HepG2 (cell line): ENCODE results near the gene TOMM40L. TPM values are rescaled to one million over a fixed set of nuclear protein-coding genes. Genes with fewer than 3 reads are reported as not detected.
A peak's percentile ranks its signal among the peaks of the same experiment; 100 is the strongest.

Source experiments
- ATAC-seq: fragments of 200-7000 bp; cut with Tn5 transposase; 3 replicates; pipeline ENCODE4 v1.9.1; 2020; ENCODE audit warnings: mild to moderate bottlenecking, moderate library complexity
- BruUV-seq: library from RNA; stranded (reverse); fragments of 400-500 nt; replicated peaks from 2 replicates; lab custom pipeline; 2021; lab: Mats Ljungman, UMichigan
- CTCF ChIA-PET: fragments of 300-600 bp; formaldehyde crosslinking; extraction: SDS; loops from one replicate; lab custom pipeline; 2021; ENCODE audit warnings: low total read pairs, inconsistent platforms, low intra/inter-chr PET ratio; lab: Yijun Ruan, JAX
- POLR2A ChIA-PET: fragments of 350-600 bp; sonication (Branson Sonifier 250); formaldehyde crosslinking; loops from one replicate; lab custom pipeline; 2020; ENCODE audit warnings: antibody characterized with exemption, inconsistent platforms; lab: Yijun Ruan, JAX
- DNase-seq: peaks from one replicate; pipeline ENCODE4 v3.0.0-alpha.2; 2015; ENCODE audit warnings: low spot score
- FAIRE-seq: peaks from 3 replicates; lab custom pipeline; 2011; peaks lifted over from hg19 to GRCh38; lab: Jason Lieb, UNC
- H2AFZ ChIP-seq: one replicate; pipeline ENCODE4 v1.6.1; 2011; ENCODE audit warnings: low read length, inconsistent platforms
- H3K27ac ChIP-seq: fragments of 300-600 bp; 3 replicates; pipeline ENCODE4 v1.8.0; 2011; ENCODE audit warnings: mixed run types, mild to moderate bottlenecking, mixed read lengths, low read length, inconsistent platforms; ENCODE audit not compliant: insufficient read depth; ENCODE audit errors: extremely low read length
- H3K27me3 ChIP-seq, 2 experiments: fragments of 200-600 bp in 1 of 2; 2 replicates in 1 of 2; 3 replicates in 1 of 2; pipeline versions ENCODE4 v1.6.0 to v1.8.0; 2011; ENCODE audit warnings: low read length in 2 of 2, mild to moderate bottlenecking in 2 of 2, moderate library complexity in 2 of 2, inconsistent platforms in 1 of 2; ENCODE audit not compliant: insufficient read depth in 2 of 2, control insufficient read depth in 1 of 2
- H3K36me3 ChIP-seq, 2 experiments: fragments of 200-600 bp in 1 of 2; replicated peaks in 1 of 2; 2 replicates in 1 of 2; 3 replicates in 1 of 2; pipeline versions ENCODE4 v1.5.1 to v1.8.0; 2011; ENCODE audit warnings: low read length in 2 of 2, inconsistent platforms in 1 of 2; ENCODE audit not compliant: insufficient read depth in 2 of 2, control insufficient read depth in 1 of 2
- H3K4me1 ChIP-seq: 2 replicates; pipeline ENCODE4 v1.5.1; 2012; ENCODE audit warnings: low read length, inconsistent platforms; ENCODE audit not compliant: insufficient read depth
- H3K4me2 ChIP-seq: 2 replicates; pipeline ENCODE4 v1.6.0; 2011; ENCODE audit warnings: low read depth, low read length, inconsistent platforms
- H3K4me3 ChIP-seq, 3 experiments: fragments of 200-600 bp in 1 of 3; sonication (generic), shearing (Covaris generic) in 1 of 3; replicated peaks in 1 of 3; 2 replicates each; pipeline ENCODE4 v1.5.1; 2011 to 2016; ENCODE audit warnings: low read length in 3 of 3, inconsistent platforms in 2 of 3, low read depth in 2 of 3, mild to moderate bottlenecking in 2 of 3, control low read depth in 1 of 3, mixed read lengths in 1 of 3; ENCODE audit not compliant: insufficient read depth in 1 of 3
- H3K79me2 ChIP-seq: one replicate; pipeline ENCODE4 v1.6.1; 2011; ENCODE audit warnings: low read length, inconsistent platforms; ENCODE audit not compliant: insufficient read depth
- H3K9ac ChIP-seq: 2 replicates; pipeline ENCODE4 v1.6.0; 2011; ENCODE audit warnings: mild to moderate bottlenecking, low read depth, low read length, inconsistent platforms; ENCODE audit not compliant: insufficient read depth
- H3K9me3 ChIP-seq: 2 replicates; pipeline ENCODE4 v1.5.1; 2012; ENCODE audit warnings: mild to moderate bottlenecking, low read length
- H4K20me1 ChIP-seq: 2 replicates; pipeline ENCODE4 v1.6.0; 2011; ENCODE audit warnings: inconsistent platforms, mild to moderate bottlenecking, low read length, moderate library complexity; ENCODE audit not compliant: insufficient read depth
- DNMT3B ChIP-seq: conservative IDR thresholded peaks from 2 replicates; pipeline ENCODE4 v1.6.1; 2016; ENCODE audit warnings: missing biosample characterization, control low read depth
- NFIC ChIP-seq: IDR thresholded peaks from 2 replicates; pipeline ENCODE4 v1.6.1; 2012; ENCODE audit warnings: mild to moderate bottlenecking, low read length, inconsistent platforms
- NFYB ChIP-seq: sonication (generic); formaldehyde crosslinking; IDR thresholded peaks from 2 replicates; pipeline ENCODE4 v1.4.0; 2020; ENCODE audit warnings: missing genetic modification reagents
- PHF21A ChIP-seq: sonication (generic); formaldehyde crosslinking; IDR thresholded peaks from 2 replicates; pipeline ENCODE4 v1.5.0; 2020; ENCODE audit warnings: mild to moderate bottlenecking, missing genetic modification reagents
- POLR2G ChIP-seq: fragments of 200-400 bp; formaldehyde crosslinking; IDR thresholded peaks from 2 replicates; pipeline ENCODE4 v1.6.1; 2018; ENCODE audit warnings: mild to moderate bottlenecking, low read depth, low read length, moderate library complexity
- RCOR2 ChIP-seq: IDR thresholded peaks from 2 replicates; pipeline ENCODE4 v1.6.1; 2016; ENCODE audit warnings: missing biosample characterization, missing genetic modification reagents
- RNF2 ChIP-seq: fragments of 450-650 bp; conservative IDR thresholded peaks from 2 replicates; pipeline ENCODE4 v1.6.1; 2016; ENCODE audit warnings: low read depth
- ZBTB8A ChIP-seq: sonication (generic); formaldehyde crosslinking; IDR thresholded peaks from 2 replicates; pipeline ENCODE4 v1.4.0; 2020; ENCODE audit warnings: mild to moderate bottlenecking, low read depth, missing genetic modification reagents, borderline replicate concordance
- ZNF263 ChIP-seq: sonication (generic); formaldehyde crosslinking; IDR thresholded peaks from 2 replicates; pipeline ENCODE4 v1.4.0; 2020; ENCODE audit warnings: missing genetic modification reagents
- ZNF589 ChIP-seq: sonication (generic); formaldehyde crosslinking; conservative IDR thresholded peaks from 2 replicates; pipeline ENCODE4 v1.8.0; 2022; ENCODE audit warnings: mild to moderate bottlenecking, moderate library complexity, missing genetic modification reagents
- ZSCAN31 ChIP-seq: sonication (generic); formaldehyde crosslinking; IDR thresholded peaks from 2 replicates; pipeline ENCODE4 v1.5.0; 2020; ENCODE audit warnings: low read depth, mild to moderate bottlenecking, missing genetic modification reagents
- WGBS: methylation state at CpG from one replicate; pipeline ENCODE4 v1.1.6; 2017; ENCODE audit warnings: low lambda C conversion rate; 5-methylcytosine and 5-hydroxymethylcytosine counted together
- in situ Hi-C: cut with HindIII; loops from 2 replicates; pipeline ENCODE4 v1.10.0; 2017; ENCODE audit warnings: low pct_unique_long_range_greater_than_20kb; ENCODE audit not compliant: extremely low pct_ligation_motif_present
- intact Hi-C: fragments of 100-400 bp; cut with micrococcal nuclease; formaldehyde crosslinking; loops from one replicate; pipeline ENCODE4 v1.10.0; 2022; ENCODE audit not compliant: unreplicated experiment
- polyA plus RNA-seq, 8 experiments: library from polyadenylated mRNA; depleted of rRNA in 3 of 8; stranded (reverse) in 7 of 8; unstranded in 1 of 8; fragments of >200 nt; fragmentation: Illumina TruSeq in 4 of 8; extraction: Trizol in 4 of 8; gene quantifications; 2 replicates each; pipeline versions ENCODE4 v1.2.1 to v1.2.3, GENCODE V29; 2011 to 2016; ENCODE audit warnings: low read depth in 4 of 8, missing spikeins in 1 of 8, mixed read lengths in 1 of 8; ENCODE audit not compliant: insufficient read depth in 1 of 8
- total RNA-seq, 5 experiments: library from RNA; depleted of rRNA; stranded (reverse); fragments of >200 nt; fragmentation: Illumina TruSeq; extraction: Trizol; gene quantifications; 2 replicates each; pipeline ENCODE4 v1.2.3, GENCODE V29; 2016; ENCODE audit warnings: low read depth in 1 of 5
- TF ChIP-seq, protein P1 (sequence below): sonication (generic); formaldehyde crosslinking; IDR thresholded peaks from 2 replicates; pipeline ENCODE4 v1.4.0; 2020; ENCODE audit warnings: missing genetic modification reagents
- TF ChIP-seq, protein P2 (sequence below): IDR thresholded peaks from 2 replicates; pipeline ENCODE4 v1.6.1; 2016; ENCODE audit warnings: control low read depth
- TF ChIP-seq, protein P3 (sequence below): sonication (generic); formaldehyde crosslinking; IDR thresholded peaks from 2 replicates; pipeline ENCODE4 v1.8.1; 2023; ENCODE audit warnings: mild to moderate bottlenecking, missing genetic modification reagents
- TF ChIP-seq, protein P4 (sequence below): IDR thresholded peaks from 2 replicates; pipeline ENCODE4 v1.6.1; 2016; ENCODE audit warnings: mild to moderate bottlenecking
- TF ChIP-seq, protein P5 (sequence below): sonication (generic); formaldehyde crosslinking; conservative IDR thresholded peaks from 2 replicates; pipeline ENCODE4 v1.8.0; 2022; ENCODE audit warnings: missing genetic modification reagents

Gene TOMM40L
- total and polyA plus RNA-seq, 2 of the 13 experiments (the other 11 are each of a cell fraction or from before 2014, with no cell fraction given): 14.1 to 26.2 TPM

DNA sequence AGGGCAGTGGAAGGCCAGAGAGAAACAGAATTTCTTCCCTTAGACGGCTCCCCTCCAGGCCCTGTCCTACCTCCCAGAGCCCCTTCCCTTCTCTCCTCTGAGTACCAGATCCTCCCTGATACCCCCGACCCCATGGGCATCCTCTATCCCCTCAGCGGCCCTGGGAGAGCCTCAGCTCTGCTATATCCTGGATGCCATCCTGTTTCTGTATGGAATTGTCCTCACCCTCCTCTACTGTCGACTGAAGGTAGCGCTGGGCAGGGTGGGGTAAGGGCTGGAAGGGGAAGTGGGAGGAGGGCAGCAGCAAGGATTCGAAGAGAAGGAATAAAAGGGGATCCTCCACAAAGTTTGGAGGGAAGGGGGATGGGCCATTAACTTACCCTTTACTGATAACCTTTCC lies 8.0 kb upstream of the TOMM40L start:
- Histone ChIP-seq H3K9me3 (no peaks in the 10 kb centered on the region), H3K36me3 (peaks cover 1 to 31% of the 10 kb centered on the region in 2 experiments; a peak in 3 of 5 replicates), H3K4me2 (peak overlapping the region; percentile 87), H3K4me3 (peak overlapping the region; percentile 26 to 63 (median 29); a peak in 4 of 6 replicates), H3K9ac (peak overlapping the region; percentile 67), H2AFZ (no peak overlapping the region), H4K20me1 (peaks cover 10% of the 10 kb centered on the region), H3K4me1 (peaks cover 65% of the 10 kb centered on the region), H3K27me3 (no peaks in the 10 kb centered on the region; a peak in 1 of 5 replicates), H3K27ac (peak overlapping the region; percentile 99), H3K79me2 (peaks cover 13% of the 10 kb centered on the region)
- DNase-seq: no peak
- FAIRE-seq: no peak
- no TSS peak for BruUV-seq
- in situ Hi-C loops: no loop called here
- ChIA-PET CTCF (no interaction called here), POLR2A (interaction anchor here (0.9 to 12.5 kb wide), 11 partner anchors 8 to 172 kb away, joined by 3 to 357 read pairs (median 11); partner anchors contain the start of genes ADAMTS4, NDUFS2, SDHC and TOMM40L)
- intact Hi-C loops: no loop called here
- peak; percentile 46 for ATAC-seq
- WGBS: 15% methylated on average over 6 of the region's 6 CpGs
- TF ChIP-seq, protein P1, sequence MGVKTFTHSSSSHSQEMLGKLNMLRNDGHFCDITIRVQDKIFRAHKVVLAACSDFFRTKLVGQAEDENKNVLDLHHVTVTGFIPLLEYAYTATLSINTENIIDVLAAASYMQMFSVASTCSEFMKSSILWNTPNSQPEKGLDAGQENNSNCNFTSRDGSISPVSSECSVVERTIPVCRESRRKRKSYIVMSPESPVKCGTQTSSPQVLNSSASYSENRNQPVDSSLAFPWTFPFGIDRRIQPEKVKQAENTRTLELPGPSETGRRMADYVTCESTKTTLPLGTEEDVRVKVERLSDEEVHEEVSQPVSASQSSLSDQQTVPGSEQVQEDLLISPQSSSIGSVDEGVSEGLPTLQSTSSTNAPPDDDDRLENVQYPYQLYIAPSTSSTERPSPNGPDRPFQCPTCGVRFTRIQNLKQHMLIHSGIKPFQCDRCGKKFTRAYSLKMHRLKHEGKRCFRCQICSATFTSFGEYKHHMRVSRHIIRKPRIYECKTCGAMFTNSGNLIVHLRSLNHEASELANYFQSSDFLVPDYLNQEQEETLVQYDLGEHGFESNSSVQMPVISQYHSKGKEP (CRISPR knock-in tag): no peak
- no peak for TF ChIP-seq ZNF589 (CRISPR knock-in tag)
- 0 out of 2 replicates have a peak, but pooled peaks have one; percentile 7 for TF ChIP-seq ZSCAN31
- TF ChIP-seq ZBTB8A (CRISPR knock-in tag): no peak
- TF ChIP-seq, protein P2, sequence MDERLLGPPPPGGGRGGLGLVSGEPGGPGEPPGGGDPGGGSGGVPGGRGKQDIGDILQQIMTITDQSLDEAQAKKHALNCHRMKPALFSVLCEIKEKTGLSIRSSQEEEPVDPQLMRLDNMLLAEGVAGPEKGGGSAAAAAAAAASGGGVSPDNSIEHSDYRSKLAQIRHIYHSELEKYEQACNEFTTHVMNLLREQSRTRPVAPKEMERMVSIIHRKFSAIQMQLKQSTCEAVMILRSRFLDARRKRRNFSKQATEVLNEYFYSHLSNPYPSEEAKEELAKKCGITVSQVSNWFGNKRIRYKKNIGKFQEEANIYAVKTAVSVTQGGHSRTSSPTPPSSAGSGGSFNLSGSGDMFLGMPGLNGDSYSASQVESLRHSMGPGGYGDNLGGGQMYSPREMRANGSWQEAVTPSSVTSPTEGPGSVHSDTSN (CRISPR knock-in tag): no peak
- no peak for TF ChIP-seq RNF2
- TF ChIP-seq, protein P3, sequence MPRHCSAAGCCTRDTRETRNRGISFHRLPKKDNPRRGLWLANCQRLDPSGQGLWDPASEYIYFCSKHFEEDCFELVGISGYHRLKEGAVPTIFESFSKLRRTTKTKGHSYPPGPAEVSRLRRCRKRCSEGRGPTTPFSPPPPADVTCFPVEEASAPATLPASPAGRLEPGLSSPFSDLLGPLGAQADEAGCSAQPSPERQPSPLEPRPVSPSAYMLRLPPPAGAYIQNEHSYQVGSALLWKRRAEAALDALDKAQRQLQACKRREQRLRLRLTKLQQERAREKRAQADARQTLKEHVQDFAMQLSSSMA: no peak
- TF ChIP-seq, protein P4, sequence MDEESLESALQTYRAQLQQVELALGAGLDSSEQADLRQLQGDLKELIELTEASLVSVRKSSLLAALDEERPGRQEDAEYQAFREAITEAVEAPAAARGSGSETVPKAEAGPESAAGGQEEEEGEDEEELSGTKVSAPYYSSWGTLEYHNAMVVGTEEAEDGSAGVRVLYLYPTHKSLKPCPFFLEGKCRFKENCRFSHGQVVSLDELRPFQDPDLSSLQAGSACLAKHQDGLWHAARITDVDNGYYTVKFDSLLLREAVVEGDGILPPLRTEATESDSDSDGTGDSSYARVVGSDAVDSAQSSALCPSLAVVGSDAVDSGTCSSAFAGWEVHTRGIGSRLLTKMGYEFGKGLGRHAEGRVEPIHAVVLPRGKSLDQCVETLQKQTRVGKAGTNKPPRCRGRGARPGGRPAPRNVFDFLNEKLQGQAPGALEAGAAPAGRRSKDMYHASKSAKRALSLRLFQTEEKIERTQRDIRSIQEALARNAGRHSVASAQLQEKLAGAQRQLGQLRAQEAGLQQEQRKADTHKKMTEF (CRISPR knock-in tag): no peak
- no peak for TF ChIP-seq NFYB (CRISPR knock-in tag)
- TF ChIP-seq NFIC: no peak
- TF ChIP-seq DNMT3B: no peak
- TF ChIP-seq PHF21A: no peak
- TF ChIP-seq ZNF263 (CRISPR knock-in tag): peak; percentile 30; the same call in 1 of the 2 replicates
- TF ChIP-seq RCOR2 (CRISPR knock-in tag): no peak
- TF ChIP-seq, protein P5, sequence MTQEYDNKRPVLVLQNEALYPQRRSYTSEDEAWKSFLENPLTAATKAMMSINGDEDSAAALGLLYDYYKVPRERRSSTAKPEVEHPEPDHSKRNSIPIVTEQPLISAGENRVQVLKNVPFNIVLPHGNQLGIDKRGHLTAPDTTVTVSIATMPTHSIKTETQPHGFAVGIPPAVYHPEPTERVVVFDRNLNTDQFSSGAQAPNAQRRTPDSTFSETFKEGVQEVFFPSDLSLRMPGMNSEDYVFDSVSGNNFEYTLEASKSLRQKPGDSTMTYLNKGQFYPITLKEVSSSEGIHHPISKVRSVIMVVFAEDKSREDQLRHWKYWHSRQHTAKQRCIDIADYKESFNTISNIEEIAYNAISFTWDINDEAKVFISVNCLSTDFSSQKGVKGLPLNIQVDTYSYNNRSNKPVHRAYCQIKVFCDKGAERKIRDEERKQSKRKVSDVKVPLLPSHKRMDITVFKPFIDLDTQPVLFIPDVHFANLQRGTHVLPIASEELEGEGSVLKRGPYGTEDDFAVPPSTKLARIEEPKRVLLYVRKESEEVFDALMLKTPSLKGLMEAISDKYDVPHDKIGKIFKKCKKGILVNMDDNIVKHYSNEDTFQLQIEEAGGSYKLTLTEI (CRISPR knock-in tag): no peak
- TF ChIP-seq POLR2G: peak; percentile 4
